ENCODE data around the gene GSC.

- TF ChIP-seq CTCF (IDR thresholded peaks at IDR 0.05; ENCODE audit: insufficient read depth, low read depth, low read length), result no peak
- no peak for TF ChIP-seq EZH2 (IDR thresholded peaks at IDR 0.05; ENCODE audit: insufficient read depth, low read length)
These were observed 4.6 kb upstream of the GSC start for GRCh38 chr14:94774344-94775090.

Measured in astrocyte (in vitro differentiated cells and primary cell).